Gastrocnemius medialis (tissue), 4 donors: ENCODE measurements around the gene KLHL29.

Experiments used
- CTCF ChIP-seq, 5 experiments: fragments of 450-650 bp in 3 of 5; fragments of 200-600 bp in 2 of 5; sonication (generic) in 2 of 5; IDR thresholded peaks in 4 of 5; conservative IDR thresholded peaks in 1 of 5; 1 replicate in 4 of 5; 2 replicates in 1 of 5; pipeline ENCODE4 v1.5.1; 2016 to 2019; ENCODE audit warnings: antibody characterized with exemption in 5 of 5, mild to moderate bottlenecking in 3 of 5, moderate library complexity in 3 of 5
- POLR2A ChIP-seq, 2 donors: fragments of 450-650 bp; IDR thresholded peaks; one replicate each; pipeline ENCODE4 v1.6.1; 2017; ENCODE audit warnings: antibody characterized with exemption in 2 of 2, mild to moderate bottlenecking in 2 of 2, moderate library complexity in 2 of 2

DNA sequence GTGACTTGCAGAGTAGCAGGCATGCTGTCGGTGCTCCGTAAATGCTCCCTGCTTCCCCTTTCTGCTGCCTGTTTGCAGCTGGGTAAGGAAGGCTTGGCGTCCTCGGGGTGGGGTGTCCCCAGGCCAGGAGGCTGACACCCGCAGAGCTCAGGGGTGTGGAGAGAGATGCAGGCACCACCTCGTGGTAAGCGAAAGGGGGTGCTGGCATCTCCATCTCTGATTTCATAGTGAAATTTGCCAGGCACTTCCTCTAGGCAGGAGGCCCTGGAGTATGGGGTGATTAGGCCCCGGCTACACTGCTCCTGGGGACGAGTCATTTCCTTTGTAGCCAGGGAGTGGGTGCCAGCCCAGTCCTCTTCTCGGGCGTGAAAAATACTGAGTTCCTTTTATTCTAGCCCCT lies 160.4 kb downstream of the KLHL29 start:
- TF ChIP-seq CTCF (IDR thresholded peaks at IDR 0.05 in 4 of 5, conservative IDR thresholded peaks at IDR 0.05 in 1 of 5) (no peak), POLR2A (IDR thresholded peaks at IDR 0.05) (no peak)
